ENCODE measurements around the gene NIPSNAP2. TPM values are rescaled to one million over a fixed set of nuclear protein-coding genes. Genes with fewer than 3 reads are reported as not detected.
"Not testable (repeated sequence)": the region's sequence is repeated elsewhere in the genome, so short reads cannot be mapped to it uniquely, and the experiment has no call there.

NIPSNAP2 gene
- total RNA-seq, 1 donor from 2014 or later: 39.4 TPM

DNA sequence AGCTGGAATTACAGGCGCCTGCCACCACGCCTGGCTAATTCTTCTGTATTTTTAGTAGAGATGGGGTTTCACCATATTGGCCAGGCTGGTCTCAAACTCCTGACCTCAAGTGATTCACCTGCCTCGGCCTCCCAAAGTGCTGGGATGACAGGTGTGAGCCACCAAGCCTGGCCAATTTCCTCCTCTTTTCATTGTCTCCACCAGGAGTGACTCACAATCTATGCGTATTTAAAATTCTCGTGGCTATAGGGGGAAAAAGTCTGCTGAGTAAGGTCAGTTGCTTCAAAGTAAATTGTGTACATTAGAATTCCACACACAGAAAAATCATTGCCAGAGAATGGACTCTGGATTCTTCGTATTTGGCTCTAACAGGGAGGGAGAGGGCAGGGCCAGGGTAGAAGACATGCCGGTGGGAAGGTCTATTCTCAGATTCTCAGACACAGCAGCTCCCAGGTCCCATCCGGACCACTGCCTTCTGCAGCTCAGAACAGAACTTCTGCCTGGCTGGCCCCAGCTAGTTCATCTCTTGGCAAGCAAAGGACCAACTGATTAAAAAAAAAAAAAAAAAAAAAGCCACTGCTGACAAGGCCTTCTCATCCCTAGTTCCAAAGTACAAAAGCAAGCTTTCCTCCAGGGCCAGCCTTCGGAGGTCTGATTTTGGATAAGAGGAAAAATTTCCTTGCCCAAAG, 64.7 kb downstream of the NIPSNAP2 start:
- TF ChIP-seq, protein P1, sequence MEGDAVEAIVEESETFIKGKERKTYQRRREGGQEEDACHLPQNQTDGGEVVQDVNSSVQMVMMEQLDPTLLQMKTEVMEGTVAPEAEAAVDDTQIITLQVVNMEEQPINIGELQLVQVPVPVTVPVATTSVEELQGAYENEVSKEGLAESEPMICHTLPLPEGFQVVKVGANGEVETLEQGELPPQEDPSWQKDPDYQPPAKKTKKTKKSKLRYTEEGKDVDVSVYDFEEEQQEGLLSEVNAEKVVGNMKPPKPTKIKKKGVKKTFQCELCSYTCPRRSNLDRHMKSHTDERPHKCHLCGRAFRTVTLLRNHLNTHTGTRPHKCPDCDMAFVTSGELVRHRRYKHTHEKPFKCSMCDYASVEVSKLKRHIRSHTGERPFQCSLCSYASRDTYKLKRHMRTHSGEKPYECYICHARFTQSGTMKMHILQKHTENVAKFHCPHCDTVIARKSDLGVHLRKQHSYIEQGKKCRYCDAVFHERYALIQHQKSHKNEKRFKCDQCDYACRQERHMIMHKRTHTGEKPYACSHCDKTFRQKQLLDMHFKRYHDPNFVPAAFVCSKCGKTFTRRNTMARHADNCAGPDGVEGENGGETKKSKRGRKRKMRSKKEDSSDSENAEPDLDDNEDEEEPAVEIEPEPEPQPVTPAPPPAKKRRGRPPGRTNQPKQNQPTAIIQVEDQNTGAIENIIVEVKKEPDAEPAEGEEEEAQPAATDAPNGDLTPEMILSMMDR (IDR thresholded peaks at IDR 0.05; ENCODE audit: unreplicated experiment): no peak
- Mint-ChIP-seq H3K4me3 (ENCODE audit: unreplicated experiment) (no peak overlapping the region), H3K36me3 (ENCODE audit: low read depth, unreplicated experiment) (peaks cover 12% of the 10 kb centered on the region), H3K27ac (ENCODE audit: unreplicated experiment) (no peak overlapping the region), H3K4me1 (ENCODE audit: unreplicated experiment) (peaks cover 13% of the 10 kb centered on the region), H3K27me3 (ENCODE audit: unreplicated experiment) (peaks cover 7% of the 10 kb centered on the region), H3K9me3 (ENCODE audit: unreplicated experiment) (no peaks in the 10 kb centered on the region)
- no peak for DNase-seq (ENCODE audit: low spot score)

DNA sequence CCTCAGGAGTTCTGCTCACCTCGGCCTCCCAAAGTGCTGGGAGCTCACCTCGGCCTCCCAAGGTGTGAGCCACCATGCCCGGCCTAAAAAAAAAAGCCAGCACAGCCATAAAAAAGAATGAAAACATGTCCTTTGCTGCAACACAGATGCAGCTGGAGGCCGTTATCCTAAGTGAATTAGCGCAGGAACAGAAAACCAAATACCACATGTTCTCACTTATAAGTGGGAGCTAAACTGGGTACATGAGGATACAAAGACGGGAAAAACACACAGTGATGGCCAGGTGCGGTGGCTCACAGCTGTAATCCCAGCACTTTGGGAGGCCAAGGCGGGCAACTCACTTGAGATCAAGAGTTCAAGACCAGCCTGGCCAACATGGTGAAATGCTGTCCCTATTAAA, 66.0 kb downstream of the NIPSNAP2 start:
- Mint-ChIP-seq H3K27ac (ENCODE audit: unreplicated experiment) (no peak overlapping the region), H3K27me3 (ENCODE audit: unreplicated experiment) (peaks cover 7% of the 10 kb centered on the region), H3K4me3 (ENCODE audit: unreplicated experiment) (no peak overlapping the region), H3K4me1 (ENCODE audit: unreplicated experiment) (peaks cover 13% of the 10 kb centered on the region), H3K9me3 (ENCODE audit: unreplicated experiment) (no peaks in the 10 kb centered on the region), H3K36me3 (ENCODE audit: low read depth, unreplicated experiment) (peaks cover 8% of the 10 kb centered on the region)
- no peak for DNase-seq (ENCODE audit: low spot score)
- TF ChIP-seq, protein P1 (IDR thresholded peaks at IDR 0.05; ENCODE audit: unreplicated experiment): no peak

DNA sequence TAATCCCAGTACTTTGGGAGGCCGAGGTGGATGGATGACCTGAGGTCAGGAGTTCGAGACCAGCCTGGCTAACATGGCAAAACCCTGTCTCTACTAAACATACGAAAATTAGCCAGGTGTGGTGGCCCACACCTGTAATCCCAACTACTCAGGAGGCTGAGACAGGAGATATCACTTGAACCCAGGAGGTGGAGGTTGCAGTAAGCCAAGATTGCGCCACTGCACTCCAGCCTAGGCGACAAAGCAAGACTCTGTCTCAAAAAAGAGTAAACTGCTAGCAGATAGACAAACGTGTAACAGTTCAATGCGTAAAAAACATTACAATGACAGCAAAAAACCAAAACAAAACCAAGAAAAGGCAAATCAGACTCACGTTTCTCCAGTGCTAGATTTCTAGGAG, 67.2 kb downstream of the NIPSNAP2 start:
- DNase-seq (ENCODE audit: low spot score); H3K9me3 Mint-ChIP-seq (ENCODE audit: unreplicated experiment); H3K36me3 Mint-ChIP-seq (ENCODE audit: low read depth, unreplicated experiment); H3K27me3 Mint-ChIP-seq (ENCODE audit: unreplicated experiment): not testable (repeated sequence)
- Mint-ChIP-seq H3K4me1 (ENCODE audit: unreplicated experiment) (peaks cover 13% of the 10 kb centered on the region), H3K4me3 (ENCODE audit: unreplicated experiment) (peak overlapping the region; percentile 82), H3K27ac (ENCODE audit: unreplicated experiment) (peak overlapping the region; percentile 87)

GRCh38 chr7:56032578-56032977, 68.2 kb downstream of the NIPSNAP2 start:
- not testable (repeated sequence) for DNase-seq (ENCODE audit: low spot score); H3K4me3 Mint-ChIP-seq (ENCODE audit: unreplicated experiment); H3K9me3 Mint-ChIP-seq (ENCODE audit: unreplicated experiment); H3K27ac Mint-ChIP-seq (ENCODE audit: unreplicated experiment); H3K36me3 Mint-ChIP-seq (ENCODE audit: low read depth, unreplicated experiment); H3K27me3 Mint-ChIP-seq (ENCODE audit: unreplicated experiment)
- H3K4me1 Mint-ChIP-seq (ENCODE audit: unreplicated experiment): peaks cover 13% of the 10 kb centered on the region

GRCh38 chr7:56033671-56034432, 69.5 kb downstream of the NIPSNAP2 start:
- Mint-ChIP-seq H3K27ac (ENCODE audit: unreplicated experiment) (peak overlapping the region; percentile 92), H3K36me3 (ENCODE audit: low read depth, unreplicated experiment) (no peaks in the 10 kb centered on the region), H3K4me3 (ENCODE audit: unreplicated experiment) (peak overlapping the region; percentile 93), H3K9me3 (ENCODE audit: unreplicated experiment) (no peaks in the 10 kb centered on the region), H3K4me1 (ENCODE audit: unreplicated experiment) (peaks cover 13% of the 10 kb centered on the region), H3K27me3 (ENCODE audit: unreplicated experiment) (peaks cover 5% of the 10 kb centered on the region)
- peak; percentile 79 for DNase-seq (ENCODE audit: low spot score)
- TF ChIP-seq, protein P1 (IDR thresholded peaks at IDR 0.05; ENCODE audit: unreplicated experiment): no peak

GRCh38 chr7:56040730-56041129, 76.3 kb downstream of the NIPSNAP2 start:
- Mint-ChIP-seq H3K27ac (ENCODE audit: unreplicated experiment) (no peak overlapping the region), H3K4me3 (ENCODE audit: unreplicated experiment) (no peak overlapping the region), H3K36me3 (ENCODE audit: low read depth, unreplicated experiment) (peaks cover 10% of the 10 kb centered on the region), H3K9me3 (ENCODE audit: unreplicated experiment) (no peaks in the 10 kb centered on the region), H3K27me3 (ENCODE audit: unreplicated experiment) (no peaks in the 10 kb centered on the region), H3K4me1 (ENCODE audit: unreplicated experiment) (no peaks in the 10 kb centered on the region)
- no peak for DNase-seq (ENCODE audit: low spot score)
- TF ChIP-seq, protein P1 (IDR thresholded peaks at IDR 0.05; ENCODE audit: unreplicated experiment): no peak

DNA sequence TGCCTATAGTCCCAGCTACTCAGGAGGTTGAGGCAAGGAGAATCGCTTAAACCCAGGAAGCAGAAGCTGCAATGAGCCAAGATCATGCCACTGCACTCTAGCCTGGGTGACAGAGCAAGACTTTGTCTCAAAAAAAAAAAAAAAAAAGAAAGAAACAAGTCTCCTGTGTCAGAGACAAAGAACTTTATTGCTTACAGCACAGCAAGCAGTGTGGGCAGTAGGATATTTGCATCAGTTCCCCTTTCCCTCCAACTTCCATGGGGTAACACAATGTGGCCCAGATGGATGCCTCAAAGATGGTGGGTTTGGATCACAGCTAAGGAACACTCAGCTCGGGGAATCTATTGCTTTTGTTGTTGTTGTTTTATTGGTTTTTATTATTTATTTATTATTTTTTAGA, 81.4 kb downstream of the NIPSNAP2 start:
- not testable (repeated sequence) for H3K27ac Mint-ChIP-seq (ENCODE audit: unreplicated experiment); H3K9me3 Mint-ChIP-seq (ENCODE audit: unreplicated experiment); H3K4me3 Mint-ChIP-seq (ENCODE audit: unreplicated experiment); H3K27me3 Mint-ChIP-seq (ENCODE audit: unreplicated experiment); H3K36me3 Mint-ChIP-seq (ENCODE audit: low read depth, unreplicated experiment); DNase-seq (ENCODE audit: low spot score); H3K4me1 Mint-ChIP-seq (ENCODE audit: unreplicated experiment)

Data from endothelial cell (in vitro differentiated cells).